ENCODE results near the gene ZBTB5.

Gene ZBTB5

GRCh38 chr9:37433867-37434371 is 31.3 kb downstream of the ZBTB5 start:
- POLR2A ChIA-PET = no interaction called here
- H3K9me3 ChIP-seq (ENCODE audit: control extremely low read depth in 1 of 5, control insufficient read depth in 4 of 5, insufficient read depth in 2 of 5, low read depth in 1 of 5, low read length in 4 of 5) = no peaks in the 10 kb centered on the region
- H3K27ac ChIP-seq (ENCODE audit: insufficient read depth in 1 of 2, low read depth in 1 of 2, low read length in 2 of 2, poor library complexity in 1 of 2, severe bottlenecking in 2 of 2) = no peak overlapping the region
- no peaks in the 10 kb centered on the region for H3K27me3 ChIP-seq (replicated peaks in 2 of 5; ENCODE audit: control insufficient read depth in 4 of 5, insufficient read depth in 5 of 5, low read length in 4 of 5)
- H3K36me3 ChIP-seq (ENCODE audit: control insufficient read depth in 4 of 4, insufficient read depth in 4 of 4, low read length in 3 of 4) = peaks cover 9 to 87% (median 60%) of the 10 kb centered on the region in 4 experiments
- CTCF ChIA-PET = interaction anchor here (0.7 to 1.3 kb wide), 4 partner anchors 9 to 20 kb away, joined by 3 read pairs; no protein-coding TSS in a partner anchor
- 100% methylated on average over 5 of the region's 7 CpGs for WGBS (ENCODE audit: insufficient coverage)
- H3K4me3 ChIP-seq (ENCODE audit: control insufficient read depth in 1 of 7, extremely low read depth in 1 of 7, insufficient read depth in 4 of 7, low read depth in 2 of 7, low read length in 6 of 7) = no peak overlapping the region
- peaks cover 0 to 17% (median 6%) of the 10 kb centered on the region in 4 experiments for H3K4me1 ChIP-seq (ENCODE audit: control extremely low read depth in 1 of 4, control insufficient read depth in 4 of 4, insufficient read depth in 4 of 4, low read length in 3 of 4)
- no peak for DNase-seq

- H3K27ac ChIP-seq (ENCODE audit: insufficient read depth in 1 of 2, low read depth in 1 of 2, low read length in 2 of 2, poor library complexity in 1 of 2, severe bottlenecking in 2 of 2) = no peak overlapping the region
- H3K36me3 ChIP-seq (ENCODE audit: control insufficient read depth in 4 of 4, insufficient read depth in 4 of 4, low read length in 3 of 4) = peaks cover 11 to 87% (median 60%) of the 10 kb centered on the region in 4 experiments
- DNase-seq = no peak
- 93% methylated on average over 5 of the region's 6 CpGs for WGBS (ENCODE audit: insufficient coverage)
- peaks cover 0 to 19% (median 6%) of the 10 kb centered on the region in 4 experiments for H3K4me1 ChIP-seq (ENCODE audit: control extremely low read depth in 1 of 4, control insufficient read depth in 4 of 4, insufficient read depth in 4 of 4, low read length in 3 of 4)
- no peaks in the 10 kb centered on the region for H3K9me3 ChIP-seq (ENCODE audit: control extremely low read depth in 1 of 5, control insufficient read depth in 4 of 5, insufficient read depth in 2 of 5, low read depth in 1 of 5, low read length in 4 of 5)
- H3K27me3 ChIP-seq (replicated peaks in 2 of 5; ENCODE audit: control insufficient read depth in 4 of 5, insufficient read depth in 5 of 5, low read length in 4 of 5) = no peaks in the 10 kb centered on the region
- H3K4me3 ChIP-seq (ENCODE audit: control insufficient read depth in 1 of 7, extremely low read depth in 1 of 7, insufficient read depth in 4 of 7, low read depth in 2 of 7, low read length in 6 of 7) = no peak overlapping the region
- ChIA-PET POLR2A (interaction anchor here (0.6 kb wide), 1 partner anchor 1087 kb away, joined by 3 read pairs; no protein-coding TSS in a partner anchor), CTCF (interaction anchor here (1.0 kb wide), 1 partner anchor 21 kb away, joined by 3 read pairs; no protein-coding TSS in a partner anchor)
Measured at GRCh38 chr9:37432020-37432419, 33.2 kb downstream of the ZBTB5 start.

GRCh38 chr9:37430841-37431597 is 34.2 kb downstream of the ZBTB5 start:
- Histone ChIP-seq H3K4me3 (ENCODE audit: control insufficient read depth in 1 of 7, extremely low read depth in 1 of 7, insufficient read depth in 4 of 7, low read depth in 2 of 7, low read length in 6 of 7) (no peak overlapping the region), H3K9me3 (ENCODE audit: control extremely low read depth in 1 of 5, control insufficient read depth in 4 of 5, insufficient read depth in 2 of 5, low read depth in 1 of 5, low read length in 4 of 5) (no peaks in the 10 kb centered on the region), H3K36me3 (ENCODE audit: control insufficient read depth in 4 of 4, insufficient read depth in 4 of 4, low read length in 3 of 4) (peaks cover 11 to 85% (median 59%) of the 10 kb centered on the region in 4 experiments), H3K27me3 (replicated peaks in 2 of 5; ENCODE audit: control insufficient read depth in 4 of 5, insufficient read depth in 5 of 5, low read length in 4 of 5) (no peaks in the 10 kb centered on the region), H3K4me1 (ENCODE audit: control extremely low read depth in 1 of 4, control insufficient read depth in 4 of 4, insufficient read depth in 4 of 4, low read length in 3 of 4) (peaks cover 0 to 23% (median 6%) of the 10 kb centered on the region in 4 experiments), H3K27ac (ENCODE audit: insufficient read depth in 1 of 2, low read depth in 1 of 2, low read length in 2 of 2, poor library complexity in 1 of 2, severe bottlenecking in 2 of 2) (no peak overlapping the region)
- DNase-seq = no peak
- WGBS (ENCODE audit: insufficient coverage) = 100% methylated on average over 8 of the region's 14 CpGs
- ChIA-PET CTCF (interaction anchor here (1.0 kb wide), 1 partner anchor 17 kb away, joined by 3 read pairs; no protein-coding TSS in a partner anchor), POLR2A (no interaction called here)

- Histone ChIP-seq H3K27ac (ENCODE audit: insufficient read depth in 1 of 2, low read depth in 1 of 2, low read length in 2 of 2, poor library complexity in 1 of 2, severe bottlenecking in 2 of 2) (no peak overlapping the region), H3K36me3 (ENCODE audit: control insufficient read depth in 4 of 4, insufficient read depth in 4 of 4, low read length in 3 of 4) (peaks cover 10 to 85% (median 61%) of the 10 kb centered on the region in 4 experiments), H3K27me3 (replicated peaks in 2 of 5; ENCODE audit: control insufficient read depth in 4 of 5, insufficient read depth in 5 of 5, low read length in 4 of 5) (no peaks in the 10 kb centered on the region), H3K4me1 (ENCODE audit: control extremely low read depth in 1 of 4, control insufficient read depth in 4 of 4, insufficient read depth in 4 of 4, low read length in 3 of 4) (peaks cover 0 to 26% (median 6%) of the 10 kb centered on the region in 4 experiments), H3K9me3 (ENCODE audit: control extremely low read depth in 1 of 5, control insufficient read depth in 4 of 5, insufficient read depth in 2 of 5, low read depth in 1 of 5, low read length in 4 of 5) (no peaks in the 10 kb centered on the region), H3K4me3 (ENCODE audit: control insufficient read depth in 1 of 7, extremely low read depth in 1 of 7, insufficient read depth in 4 of 7, low read depth in 2 of 7, low read length in 6 of 7) (no peak overlapping the region)
- CTCF ChIA-PET = interaction anchor here (1.0 kb wide), 1 partner anchor 14 kb away, joined by 3 read pairs; no protein-coding TSS in a partner anchor
- POLR2A ChIA-PET = no interaction called here
- no peak for DNase-seq
- 97% methylated on average over 13 of the region's 17 CpGs for WGBS (ENCODE audit: insufficient coverage)
Measured at GRCh38 chr9:37429441-37430285, 35.6 kb downstream of the ZBTB5 start.

GRCh38 chr9:37428345-37428744 is 36.9 kb downstream of the ZBTB5 start:
- DNase-seq = no peak
- CTCF ChIA-PET = interaction anchor here (1.0 kb wide), 1 partner anchor 13 kb away, joined by 3 read pairs; no protein-coding TSS in a partner anchor
- H3K4me1 ChIP-seq (ENCODE audit: control extremely low read depth in 1 of 4, control insufficient read depth in 4 of 4, insufficient read depth in 4 of 4, low read length in 3 of 4) = peaks cover 0 to 34% (median 16%) of the 10 kb centered on the region in 4 experiments
- no peaks in the 10 kb centered on the region for H3K9me3 ChIP-seq (ENCODE audit: control extremely low read depth in 1 of 5, control insufficient read depth in 4 of 5, insufficient read depth in 2 of 5, low read depth in 1 of 5, low read length in 4 of 5)
- no peak overlapping the region for H3K4me3 ChIP-seq (ENCODE audit: control insufficient read depth in 1 of 7, extremely low read depth in 1 of 7, insufficient read depth in 4 of 7, low read depth in 2 of 7, low read length in 6 of 7)
- POLR2A ChIA-PET = no interaction called here
- H3K27ac ChIP-seq (ENCODE audit: insufficient read depth in 1 of 2, low read depth in 1 of 2, low read length in 2 of 2, poor library complexity in 1 of 2, severe bottlenecking in 2 of 2) = no peak overlapping the region
- peaks cover 7 to 81% (median 56%) of the 10 kb centered on the region in 4 experiments for H3K36me3 ChIP-seq (ENCODE audit: control insufficient read depth in 4 of 4, insufficient read depth in 4 of 4, low read length in 3 of 4)
- H3K27me3 ChIP-seq (replicated peaks in 2 of 5; ENCODE audit: control insufficient read depth in 4 of 5, insufficient read depth in 5 of 5, low read length in 4 of 5) = no peaks in the 10 kb centered on the region
- 100% methylated on average over 6 of the region's 14 CpGs for WGBS (ENCODE audit: insufficient coverage)

- Histone ChIP-seq H3K36me3 (ENCODE audit: control insufficient read depth in 4 of 4, insufficient read depth in 4 of 4, low read length in 3 of 4) (peaks cover 7 to 77% (median 50%) of the 10 kb centered on the region in 4 experiments), H3K27me3 (replicated peaks in 2 of 5; ENCODE audit: control insufficient read depth in 4 of 5, insufficient read depth in 5 of 5, low read length in 4 of 5) (no peaks in the 10 kb centered on the region), H3K27ac (ENCODE audit: insufficient read depth in 1 of 2, low read depth in 1 of 2, low read length in 2 of 2, poor library complexity in 1 of 2, severe bottlenecking in 2 of 2) (no peak overlapping the region), H3K4me1 (ENCODE audit: control extremely low read depth in 1 of 4, control insufficient read depth in 4 of 4, insufficient read depth in 4 of 4, low read length in 3 of 4) (peaks cover 0 to 28% (median 21%) of the 10 kb centered on the region in 4 experiments), H3K9me3 (ENCODE audit: control extremely low read depth in 1 of 5, control insufficient read depth in 4 of 5, insufficient read depth in 2 of 5, low read depth in 1 of 5, low read length in 4 of 5) (no peaks in the 10 kb centered on the region), H3K4me3 (ENCODE audit: control insufficient read depth in 1 of 7, extremely low read depth in 1 of 7, insufficient read depth in 4 of 7, low read depth in 2 of 7, low read length in 6 of 7) (no peak overlapping the region)
- WGBS (ENCODE audit: insufficient coverage) = 87% methylated on average over 6 of the region's 6 CpGs
- no peak for DNase-seq
- POLR2A ChIA-PET = no interaction called here
- CTCF ChIA-PET = interaction anchor here (1.2 kb wide), 1 partner anchor 12 kb away, joined by 4 read pairs; no protein-coding TSS in a partner anchor
Measured at GRCh38 chr9:37426846-37427245, 38.4 kb downstream of the ZBTB5 start.
